ENCODE results near the gene NDFIP2. TPM values are rescaled to one million over a fixed set of nuclear protein-coding genes. Genes with fewer than 3 reads are reported as not detected.

Gene NDFIP2
- total RNA-seq, 1 donor from 2014 or later: 26.9 TPM

DNA sequence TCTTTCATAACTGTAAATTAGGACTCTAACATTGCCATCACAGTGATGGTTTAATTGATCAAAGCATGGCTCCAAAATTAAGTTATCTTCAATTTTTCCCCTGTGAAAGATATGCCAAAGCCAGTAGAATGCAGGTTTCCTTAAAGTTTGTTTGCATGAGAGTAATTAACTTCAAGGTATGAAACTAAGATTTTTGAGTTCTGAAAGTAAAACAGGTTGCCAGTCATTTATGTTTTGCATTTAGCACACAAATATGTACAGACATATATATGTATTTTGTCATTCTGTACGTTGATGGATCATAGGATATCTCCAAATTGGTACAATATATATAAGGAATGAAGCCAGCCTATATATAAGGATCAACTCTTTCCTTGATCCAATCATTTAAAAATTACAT lies 23.6 kb upstream of the NDFIP2 start:
- intact Hi-C loops (cut with DNase I): no loop called here
- DNase-seq (ENCODE audit: low spot score): no peak

DNA sequence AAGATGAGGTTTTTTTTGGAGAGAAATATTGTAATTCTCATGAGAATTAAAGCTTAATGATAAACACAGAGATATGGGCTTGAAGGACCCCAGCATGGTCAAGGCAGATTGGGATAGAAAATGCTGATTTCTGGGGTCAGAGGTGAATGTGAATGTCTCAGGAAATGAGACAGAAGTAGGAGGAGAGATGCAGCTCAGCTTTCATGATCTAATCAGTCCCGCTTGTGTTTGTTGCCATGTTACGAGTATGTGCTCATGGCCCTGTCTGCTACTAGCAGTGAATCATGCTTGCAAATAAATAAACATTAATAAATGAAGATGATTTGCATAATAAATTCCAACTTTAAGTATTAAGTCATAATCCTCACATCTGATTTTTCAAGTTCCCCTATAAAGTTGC lies 23.0 kb upstream of the NDFIP2 start:
- intact Hi-C loops (cut with DNase I): no loop called here
- DNase-seq (ENCODE audit: low spot score): no peak

DNA sequence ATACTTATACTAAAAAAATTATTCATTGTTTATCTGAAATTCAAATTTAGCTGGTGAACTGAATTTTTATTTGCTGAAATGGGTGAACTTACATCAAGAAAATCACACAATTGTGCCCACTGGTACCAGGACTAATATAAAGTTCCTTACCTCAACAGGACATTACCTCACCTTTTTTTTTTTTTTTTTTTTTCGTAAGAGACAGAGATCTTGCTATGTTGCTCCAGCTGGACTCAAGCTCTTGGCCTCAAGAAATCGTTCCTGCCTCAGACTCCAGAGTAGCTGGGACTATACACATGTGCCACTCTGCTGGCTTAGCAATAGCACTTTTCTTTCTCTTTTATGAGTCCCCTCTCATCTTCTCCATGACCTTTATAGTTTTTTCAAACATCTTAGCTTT lies 22.5 kb upstream of the NDFIP2 start:
- no peak for DNase-seq (ENCODE audit: low spot score)
- intact Hi-C loops (cut with DNase I): no loop called here

DNA sequence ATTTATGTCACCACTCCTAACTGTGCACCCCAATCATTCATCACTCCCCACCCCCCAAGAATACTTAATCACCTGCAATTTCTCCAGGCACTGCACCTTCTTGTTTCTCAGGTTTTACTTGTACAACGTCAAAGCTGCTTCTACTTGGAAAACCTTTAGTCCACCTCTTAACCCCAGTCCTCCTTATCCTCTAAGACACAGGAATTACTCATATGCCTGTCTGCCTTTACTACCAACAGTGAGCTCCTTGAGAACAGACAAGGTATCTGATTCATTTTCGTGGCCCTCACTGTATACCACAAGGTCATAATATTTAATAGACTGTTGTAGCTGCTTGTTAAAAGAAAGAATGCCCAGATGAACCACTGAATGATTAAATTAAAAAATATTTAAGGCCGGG lies 21.0 kb upstream of the NDFIP2 start:
- no peak for DNase-seq (ENCODE audit: low spot score)
- intact Hi-C loops (cut with DNase I): no loop called here

DNA sequence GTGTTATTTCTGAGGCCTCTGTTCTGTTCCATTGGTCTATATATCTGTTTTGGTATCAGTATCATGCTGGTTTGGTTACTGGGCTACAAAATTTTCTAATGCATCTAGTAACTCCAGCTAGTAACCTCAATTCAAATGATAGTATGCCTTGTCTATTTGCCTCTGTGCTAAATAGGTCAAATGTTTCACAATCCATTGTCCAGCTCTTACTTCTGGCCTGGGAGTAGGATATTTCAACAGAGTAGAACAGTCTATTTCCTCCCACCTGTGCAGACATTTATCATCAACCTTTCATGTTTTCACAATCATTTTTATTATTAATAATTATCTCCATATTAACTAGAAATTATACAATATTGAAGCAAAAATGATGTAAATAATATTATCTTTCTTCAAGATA lies 18.1 kb upstream of the NDFIP2 start:
- DNase-seq (ENCODE audit: low spot score): no peak
- intact Hi-C loops (cut with DNase I): no loop called here

DNA sequence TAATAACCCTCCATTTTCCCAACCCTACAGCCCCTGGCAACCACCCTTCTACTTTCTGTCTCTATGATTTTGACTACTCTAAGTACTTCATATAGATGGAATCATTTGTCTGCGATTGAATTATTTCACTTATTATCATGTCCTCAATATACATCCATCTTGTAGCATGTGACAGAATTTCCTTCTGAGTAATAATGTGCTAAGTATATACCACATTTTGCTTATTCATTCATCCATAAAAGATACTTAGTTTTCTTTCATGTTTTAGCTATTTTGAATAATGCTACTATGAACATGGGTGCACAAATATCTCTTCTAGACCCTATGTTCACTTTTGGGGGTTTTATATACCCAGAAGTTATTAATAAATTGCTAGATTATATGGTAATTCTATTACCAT lies 17.4 kb upstream of the NDFIP2 start:
- intact Hi-C loops (cut with DNase I): no loop called here
- DNase-seq (ENCODE audit: low spot score): no peak

DNA sequence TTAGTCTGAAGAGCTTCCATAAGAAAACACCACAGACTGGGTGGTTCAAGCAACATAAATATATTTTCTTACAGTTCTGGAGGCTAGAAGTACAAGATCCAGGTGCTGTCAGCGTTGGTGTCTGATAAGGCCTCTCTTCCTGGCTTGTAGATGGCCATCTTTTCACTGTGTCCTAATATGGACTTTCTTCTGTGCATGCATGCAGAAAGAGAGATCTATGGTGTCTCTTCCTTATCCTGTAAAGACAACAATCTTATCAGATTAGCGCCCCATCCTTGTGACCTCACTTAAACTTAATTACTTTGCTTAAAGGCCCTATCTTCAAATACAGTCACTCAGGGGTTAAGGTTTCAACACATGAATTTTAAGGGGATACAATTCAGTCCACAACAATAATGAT lies 14.1 kb upstream of the NDFIP2 start:
- DNase-seq (ENCODE audit: low spot score): no peak
- intact Hi-C loops (cut with DNase I): no loop called here

DNA sequence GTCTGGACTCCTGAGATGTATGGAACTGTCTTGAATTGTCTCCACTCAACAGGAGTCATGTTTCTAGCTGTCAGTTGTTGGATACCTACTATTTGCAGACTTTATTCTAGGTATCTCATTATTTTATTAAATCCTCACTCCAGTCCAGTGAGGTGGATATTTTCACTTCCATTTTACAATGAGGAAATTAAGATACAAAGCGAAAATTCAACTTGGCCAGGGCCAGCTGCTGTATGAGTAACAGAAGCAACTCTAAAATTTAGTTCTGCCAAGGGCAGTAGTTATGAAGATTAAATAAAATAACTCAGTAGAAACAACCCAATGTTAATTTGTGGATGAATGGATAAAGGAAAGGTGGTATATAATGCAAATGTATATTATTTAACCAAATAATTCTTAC lies 12.6 kb upstream of the NDFIP2 start:
- no peak for DNase-seq (ENCODE audit: low spot score)
- intact Hi-C loops (cut with DNase I): no loop called here

DNA sequence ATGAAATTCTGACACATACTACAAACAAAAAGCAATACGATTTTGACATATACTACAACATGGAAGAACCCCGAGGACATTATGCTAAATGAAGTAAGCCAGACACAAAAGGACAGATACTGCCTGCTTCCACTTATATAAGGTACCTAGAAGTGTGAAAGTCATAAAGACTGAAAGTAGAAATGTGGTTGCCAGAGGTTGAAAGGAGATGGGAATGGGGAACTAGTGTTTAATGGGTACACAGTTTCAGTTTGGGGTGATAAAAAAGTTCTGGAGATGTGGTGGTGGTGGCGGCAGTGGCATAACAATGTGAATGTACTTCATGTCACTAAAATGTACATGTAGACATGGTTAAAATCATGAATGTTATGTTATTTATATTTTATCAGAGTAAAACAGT lies 12.1 kb upstream of the NDFIP2 start:
- intact Hi-C loops (cut with DNase I): no loop called here
- DNase-seq (ENCODE audit: low spot score): no peak

DNA sequence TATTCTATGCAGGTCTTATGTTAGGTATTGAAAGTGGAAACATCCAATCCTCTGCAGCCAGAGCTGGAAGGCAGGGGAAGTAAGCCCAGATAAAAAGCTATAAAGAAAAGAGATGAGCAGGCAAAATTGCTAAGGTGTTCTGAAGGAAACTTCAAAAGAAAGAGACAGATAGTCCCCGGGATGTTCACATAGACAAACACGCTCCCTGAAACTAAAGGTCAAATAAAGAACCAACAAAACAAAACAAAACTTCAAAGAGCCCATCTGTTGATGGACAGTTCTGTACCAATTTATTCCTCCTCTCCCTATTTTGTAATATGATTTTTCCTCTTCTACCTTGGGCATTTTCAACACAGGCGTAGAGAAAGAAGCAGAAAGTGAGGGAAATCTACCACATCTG lies 11.3 kb upstream of the NDFIP2 start:
- intact Hi-C loops (cut with DNase I): no loop called here

DNA sequence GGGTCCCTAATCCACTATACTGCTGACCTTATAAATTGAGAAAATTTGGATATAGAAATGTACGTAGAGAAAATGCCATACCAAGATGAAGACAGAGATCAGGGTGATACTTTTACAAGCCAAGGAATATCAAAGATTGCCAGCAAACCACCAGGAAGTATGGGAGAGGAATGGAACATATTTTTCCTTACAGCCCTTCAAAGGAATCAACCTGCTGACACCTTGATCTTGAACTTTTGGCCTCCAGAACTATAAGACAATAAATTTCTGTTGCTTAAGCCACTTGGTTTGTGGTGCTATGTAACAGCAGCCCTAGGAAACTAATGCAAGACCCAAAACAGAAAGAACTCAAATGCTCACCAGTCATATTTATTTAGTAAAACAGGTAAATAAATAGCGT lies 10.3 kb upstream of the NDFIP2 start:
- intact Hi-C loops (cut with DNase I): no loop called here
- no peak for DNase-seq (ENCODE audit: low spot score)

More for the DNA sequence above, 11.3 kb upstream of the NDFIP2 start:
- no peak for DNase-seq (ENCODE audit: low spot score)

DNA sequence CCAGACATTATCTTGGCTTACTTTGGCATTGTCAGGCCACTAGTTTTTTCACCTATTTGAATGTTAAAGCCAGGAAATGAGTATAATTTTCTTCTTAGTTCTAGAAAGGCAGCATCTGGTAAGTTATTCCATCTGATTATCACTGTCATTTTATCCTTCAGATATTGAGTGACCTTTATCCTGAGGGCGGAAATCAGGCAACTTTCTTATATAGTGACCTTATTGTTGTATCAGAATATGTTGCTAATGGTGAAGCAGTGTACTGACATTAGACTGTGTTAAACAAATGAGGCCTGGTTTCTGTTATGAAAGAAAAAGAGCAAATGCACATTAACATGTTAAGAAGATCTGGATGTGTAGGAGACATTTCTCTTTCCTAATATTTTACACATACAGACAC lies 5.4 kb upstream of the NDFIP2 start:
- no peak for DNase-seq (ENCODE audit: low spot score)
- intact Hi-C loops (cut with DNase I): no loop called here

DNA sequence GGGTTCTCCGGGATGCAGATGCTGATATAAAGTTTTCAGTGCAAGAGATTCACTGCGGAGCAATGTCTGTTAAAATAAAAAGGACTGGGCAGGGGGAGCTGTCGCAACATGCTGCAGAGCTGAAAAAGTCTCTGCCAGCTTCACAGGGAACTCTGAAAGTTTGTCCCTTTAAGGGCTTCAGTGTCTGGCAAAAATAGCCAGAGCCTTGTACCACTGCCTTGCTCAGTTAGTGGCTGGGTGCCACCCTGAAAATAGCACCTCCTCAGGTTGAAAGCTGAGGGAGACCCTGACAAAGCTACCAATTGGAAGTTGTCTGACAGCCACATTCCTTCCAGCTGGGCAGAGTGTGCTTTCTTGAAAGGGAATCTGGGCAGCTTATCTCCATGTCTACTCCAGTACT lies 3.0 kb upstream of the NDFIP2 start:
- intact Hi-C loops (cut with DNase I): no loop called here
- no peak for DNase-seq (ENCODE audit: low spot score)

DNA sequence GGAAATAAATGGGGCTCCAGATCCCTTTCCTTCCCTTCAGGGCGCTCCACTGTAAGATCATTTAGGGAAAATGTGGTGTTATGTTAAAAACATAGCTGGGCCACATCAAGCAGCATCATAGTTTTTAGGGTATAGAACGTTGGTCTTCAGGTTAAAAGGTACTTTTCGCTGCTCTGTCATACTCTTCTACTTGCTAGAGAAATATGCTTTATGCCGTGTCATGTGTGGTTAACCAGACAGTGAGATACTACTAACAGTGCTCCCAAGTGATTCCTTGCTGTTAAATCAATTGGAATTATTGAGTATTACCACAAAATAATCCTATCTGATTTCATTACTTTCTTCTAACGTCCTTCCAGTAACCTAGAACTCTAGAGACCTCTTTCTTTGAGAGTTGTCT lies 1.1 kb upstream of the NDFIP2 start:
- intact Hi-C loops (cut with DNase I): loop anchor here (5.0 kb wide), 1 partner anchor 73 kb away; the partner anchor contains the start of gene RBM26

DNA sequence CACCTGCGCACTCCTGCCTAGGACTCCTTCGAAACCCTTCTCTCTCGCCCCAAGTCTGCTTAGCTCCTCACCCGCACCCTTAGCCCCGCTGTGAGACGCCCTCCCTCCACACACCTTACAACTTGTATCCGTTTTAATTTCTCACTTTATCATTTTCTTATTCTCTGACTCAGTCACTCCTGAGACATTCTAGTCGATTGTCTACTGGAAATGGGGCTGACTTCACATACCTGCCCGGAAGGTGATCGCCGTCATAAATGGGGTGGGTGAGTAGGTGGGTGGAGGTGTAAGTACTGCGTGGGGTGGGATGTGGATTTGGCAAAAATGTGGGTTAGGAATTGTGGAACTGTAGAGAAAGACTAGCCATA lies 714 bp downstream of the NDFIP2 start:
- intact Hi-C loops (cut with DNase I): loop anchor here (5.0 kb wide), 1 partner anchor 74 kb away; the partner anchor contains the start of gene RBM26
- DNase-seq (ENCODE audit: low spot score): no peak

More for the DNA sequence above, 1.1 kb upstream of the NDFIP2 start:
- DNase-seq (ENCODE audit: low spot score): no peak

DNA sequence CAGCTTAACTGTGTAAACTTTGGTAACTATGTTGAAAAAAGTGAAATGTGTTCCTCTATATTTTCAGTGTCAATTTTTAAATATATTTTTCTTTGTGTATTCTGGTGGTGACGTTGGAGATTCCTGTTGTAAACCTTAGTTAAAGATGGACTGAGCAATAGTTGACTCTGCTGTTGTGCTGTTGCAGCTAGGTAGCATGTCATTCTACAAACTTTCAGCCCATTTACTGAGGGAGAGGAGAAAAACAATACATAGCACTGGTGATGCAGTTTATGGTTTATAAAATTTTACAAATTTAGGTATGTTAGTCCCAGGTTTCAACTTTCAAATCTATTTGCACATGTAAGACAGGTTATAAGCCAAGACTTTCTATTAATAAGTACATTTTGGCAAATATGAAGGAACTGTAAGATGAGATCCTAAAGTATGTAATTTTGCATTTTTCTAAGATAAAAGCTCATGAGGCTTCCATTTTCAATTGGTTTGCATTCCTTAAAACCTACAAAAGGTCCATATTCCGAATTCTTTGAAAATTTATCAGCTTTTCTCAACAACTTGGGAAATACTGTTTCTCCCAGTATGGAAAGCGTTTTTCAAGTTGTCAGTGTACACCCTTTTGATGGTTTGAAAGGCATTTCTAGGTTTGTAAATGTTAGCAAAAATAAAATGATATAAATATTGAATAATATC lies 1.5 kb downstream of the NDFIP2 start:
- intact Hi-C loops (cut with DNase I): loop anchor here (5.0 kb wide), 1 partner anchor 75 kb away; the partner anchor contains the start of gene RBM26

DNA sequence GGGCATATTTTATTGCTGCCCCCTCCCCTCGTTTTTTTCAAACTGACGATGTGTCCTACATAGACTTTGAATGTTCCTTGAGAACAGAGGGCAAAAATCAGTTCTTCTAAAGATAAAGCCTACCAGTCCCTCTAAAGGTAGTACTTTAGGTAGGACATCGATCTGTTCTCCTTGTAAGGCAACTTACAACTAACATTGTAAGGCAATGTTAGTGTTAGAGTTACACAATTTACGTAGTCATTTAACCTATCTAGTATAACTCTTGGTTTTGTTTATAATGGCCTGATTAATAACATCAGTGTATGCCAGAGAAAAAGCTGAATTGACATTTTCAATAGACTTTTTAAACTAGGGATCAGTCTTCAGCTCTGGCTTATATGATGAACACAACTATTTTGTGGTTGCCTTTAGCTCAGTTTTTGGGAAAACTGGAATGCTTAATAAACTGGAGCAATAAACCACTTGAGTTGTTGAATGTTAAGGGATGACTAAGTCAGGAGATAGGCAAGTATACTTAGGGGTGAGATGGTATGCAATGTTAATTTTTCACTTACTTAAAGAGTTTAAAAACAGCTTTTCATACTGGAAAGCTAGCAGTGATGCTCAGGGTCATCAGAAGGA lies 2.2 kb downstream of the NDFIP2 start:
- intact Hi-C loops (cut with DNase I): loop anchor here (5.0 kb wide), 1 partner anchor 76 kb away; the partner anchor contains the start of gene RBM26
- no peak for DNase-seq (ENCODE audit: low spot score)

More for the DNA sequence above, 1.5 kb downstream of the NDFIP2 start:
- DNase-seq (ENCODE audit: low spot score): no peak

DNA sequence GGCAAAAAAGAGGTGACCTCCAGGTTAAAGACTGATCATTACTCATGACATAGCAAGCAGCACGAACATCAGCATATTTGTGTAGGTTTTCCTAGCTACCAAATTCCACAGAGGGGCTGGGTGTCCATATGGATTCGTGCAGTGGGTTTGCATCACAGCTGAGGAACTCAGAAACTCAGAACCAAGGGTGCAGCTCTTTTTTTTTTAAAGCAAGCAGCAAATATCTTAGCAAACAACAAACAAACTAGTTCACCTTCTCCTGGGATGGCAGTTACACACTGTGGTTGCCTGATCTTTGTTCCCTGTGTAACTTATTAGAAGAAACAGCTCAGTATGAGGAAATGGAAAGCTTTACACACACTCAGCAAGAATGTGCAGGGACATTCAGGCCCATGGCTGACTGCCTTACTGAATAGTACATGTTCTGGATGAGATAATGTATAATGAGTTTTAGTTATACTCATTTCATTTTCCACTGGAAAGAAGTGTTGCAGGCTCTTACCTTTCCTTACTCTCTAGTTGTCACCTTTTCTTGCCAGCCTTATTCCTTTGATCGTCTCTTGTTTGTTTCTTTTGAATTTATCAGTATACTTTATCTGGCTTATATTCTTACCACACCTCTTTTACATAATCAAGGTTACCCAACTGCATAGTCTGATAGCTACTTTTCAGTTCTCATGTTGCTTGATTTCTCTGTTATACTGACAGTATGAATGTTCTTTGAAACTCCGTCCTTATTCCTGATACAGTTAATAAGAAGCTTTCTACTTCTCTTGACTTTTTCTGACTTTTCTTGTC lies 4.3 kb downstream of the NDFIP2 start:
- intact Hi-C loops (cut with DNase I): no loop called here
- no peak for DNase-seq (ENCODE audit: low spot score)

DNA sequence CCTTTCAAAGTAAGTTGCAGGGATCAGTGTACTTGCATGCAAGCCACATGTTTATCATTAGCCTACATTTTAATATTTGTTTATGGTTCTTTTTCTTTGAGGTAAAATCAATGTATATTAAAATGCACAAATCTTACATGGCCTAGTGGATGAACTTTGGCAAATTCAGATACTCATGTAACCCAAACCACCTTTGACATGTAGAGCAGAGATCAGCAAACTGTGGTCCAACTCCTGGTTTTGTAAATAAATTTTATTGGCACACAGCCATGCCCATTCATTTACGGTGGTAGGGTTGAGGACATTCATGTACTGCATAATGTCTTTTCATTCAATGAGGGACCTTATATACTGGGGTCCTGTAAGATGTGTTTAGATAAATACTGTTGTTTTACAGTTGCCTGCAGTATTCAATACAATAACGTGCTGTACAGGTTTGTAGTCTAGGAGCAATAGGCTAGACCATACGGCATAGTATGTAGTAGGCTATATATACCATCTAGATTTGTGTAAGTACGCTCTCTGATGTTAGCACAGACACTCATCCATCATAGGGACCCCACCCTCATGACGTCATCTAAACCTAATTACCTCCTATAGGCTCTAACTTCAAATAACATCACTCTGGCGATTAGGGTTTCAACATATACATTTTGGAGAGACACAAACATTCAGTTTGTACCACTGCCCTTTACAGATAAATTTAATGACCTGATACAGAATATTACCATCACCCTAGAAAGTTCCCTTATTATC lies 5.7 kb downstream of the NDFIP2 start:
- no peak for DNase-seq (ENCODE audit: low spot score)
- intact Hi-C loops (cut with DNase I): no loop called here

DNA sequence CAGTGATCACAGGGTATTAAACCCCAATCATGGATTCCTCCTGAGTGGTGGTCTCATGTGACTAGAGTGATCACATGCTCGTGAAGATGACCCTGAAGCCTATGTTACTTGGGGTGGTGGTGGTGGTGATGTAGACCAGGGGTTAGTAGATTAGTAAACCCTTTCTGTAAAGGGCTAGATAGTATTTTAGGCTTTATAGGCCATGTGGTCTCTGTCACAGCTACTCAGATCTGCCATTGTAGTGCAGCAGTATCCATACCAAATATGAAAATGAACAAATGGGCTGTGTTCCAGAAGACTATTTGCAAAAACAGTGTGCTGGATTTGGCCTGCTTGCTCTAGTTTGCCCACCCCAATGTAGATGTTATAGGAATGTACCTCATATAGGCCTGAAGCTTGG lies 9.4 kb downstream of the NDFIP2 start:
- no peak for DNase-seq (ENCODE audit: low spot score)
- intact Hi-C loops (cut with DNase I): loop anchor here (5.0 kb wide), 1 partner anchor 37 kb away; no protein-coding TSS in a partner anchor

Measured in cardiac septum (tissue), 1 donor.